ENCODE data around the gene ZNF500. TPM values are rescaled to one million over a fixed set of nuclear protein-coding genes. Genes with fewer than 3 reads are reported as not detected.

The ZNF500 gene
- total RNA-seq, 1 experiment from 2014 or later = 20.1 TPM

DNA sequence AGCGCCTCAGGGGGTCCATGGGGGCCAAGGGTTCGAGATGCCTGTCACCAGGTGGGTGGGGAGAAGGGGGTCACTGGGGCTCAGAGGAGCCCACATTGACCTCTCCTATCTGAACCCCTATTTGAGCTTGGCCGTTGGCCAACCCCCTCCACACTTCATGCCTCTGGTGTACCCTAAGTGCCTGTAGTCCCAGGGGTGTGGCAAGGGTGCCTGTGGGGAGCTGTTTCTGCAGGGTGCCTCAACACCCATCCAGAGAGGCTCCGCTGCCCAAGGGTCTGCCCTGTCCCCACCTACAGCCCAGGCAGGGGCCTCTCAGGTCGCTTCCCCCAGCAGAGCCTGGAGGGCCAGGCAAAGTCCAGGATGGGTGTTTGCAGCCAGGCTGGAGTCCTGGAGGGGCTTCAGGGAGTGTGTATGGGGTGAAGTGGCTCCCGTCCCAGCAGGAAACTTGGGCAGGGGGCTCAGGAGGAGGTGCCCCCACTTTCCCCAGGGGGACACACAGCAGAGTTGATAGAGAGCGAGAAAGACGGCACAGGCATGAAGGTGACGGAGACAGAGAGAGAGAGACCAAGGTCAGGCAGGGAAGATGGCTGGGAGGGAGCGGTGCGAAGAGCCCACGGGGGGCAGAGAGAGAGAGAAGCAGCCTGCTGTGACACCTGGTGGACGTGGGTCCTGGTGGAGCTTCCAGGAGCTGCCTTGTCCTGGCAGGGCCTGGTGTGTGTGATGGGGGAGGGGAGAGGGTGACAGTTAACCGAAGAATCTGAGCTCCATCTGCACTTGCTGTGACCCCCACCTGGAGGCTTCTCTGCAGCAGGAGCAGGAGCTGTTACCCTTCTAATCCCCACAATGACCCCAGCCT is 20.9 kb upstream of the ZNF500 start, which contains the start of gene SEPTIN12:
Gene SEPTIN12 (minus strand): TSS at position 719 of the 856 bp plus-strand sequence. CDS start 700 bp downstream, at position 19.
- TF ChIP-seq CBX3 (IDR thresholded peaks at IDR 0.05; ENCODE audit: low read depth) (no peak), FOSL1 (IDR thresholded peaks at IDR 0.05; ENCODE audit: low read depth) (no peak)
- H2AFZ ChIP-seq (ENCODE audit: low read depth, low read length, poor library complexity, severe bottlenecking) = no peak within 1 kb of the TSS
- CTCF ChIA-PET = no interaction called here

DNA sequence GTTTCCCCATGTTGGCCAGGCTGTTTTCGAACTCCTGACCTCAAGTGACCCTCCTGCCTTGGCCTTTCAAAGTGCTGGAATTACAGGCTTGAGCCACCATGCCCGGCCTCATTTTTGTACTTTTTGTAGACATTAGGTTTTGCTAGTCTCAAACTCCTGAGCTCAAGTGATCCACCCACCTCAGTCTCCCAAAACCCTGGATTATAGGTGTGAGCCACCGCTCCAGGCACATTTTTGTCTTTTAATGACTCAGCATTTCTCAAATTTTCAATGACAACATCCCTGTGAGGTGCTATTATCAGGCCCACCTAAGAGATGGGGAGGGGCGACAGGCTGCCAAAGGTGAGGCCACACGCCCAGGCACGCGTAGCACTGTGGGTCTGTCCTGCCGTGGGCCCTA is 20.1 kb upstream of the ZNF500 start:
- no peak overlapping the region for H3K4me3 ChIP-seq (replicated peaks in 1 of 2; ENCODE audit: low read depth in 1 of 2, low read length in 2 of 2)
- H3K27me3 ChIP-seq (ENCODE audit: insufficient read depth, low read length) = no peaks in the 10 kb centered on the region
- H3K9me2 ChIP-seq (ENCODE audit: insufficient read depth) = no peaks in the 10 kb centered on the region
- RAD21 ChIA-PET (ENCODE audit: low non-redundant PET in 1 of 2, low total read pairs in 2 of 2, uncharacterized antibody in 2 of 2, unreplicated experiment in 2 of 2) = no interaction called here
- no peaks in the 10 kb centered on the region for H3K79me2 ChIP-seq (ENCODE audit: insufficient read depth, low read length)
- no TSS peak for BruUV-seq (replicated peaks)
- H4K20me1 ChIP-seq (ENCODE audit: insufficient read depth) = no peaks in the 10 kb centered on the region
- DNase-seq (ENCODE audit: low read depth, low spot score) (no peak), ATAC-seq (no peak)
- POLR2A ChIA-PET = no interaction called here
- H3K9me3 ChIP-seq (ENCODE audit: control insufficient read depth in 1 of 2, insufficient read depth in 1 of 2, low read depth in 1 of 2, low read length in 2 of 2) = no peaks in the 10 kb centered on the region
- no peak overlapping the region for H3K4me2 ChIP-seq (ENCODE audit: low read length)
- no peak overlapping the region for H3K9ac ChIP-seq (ENCODE audit: low read length)
- H3K27ac ChIP-seq (ENCODE audit: low read depth, low read length) = no peak overlapping the region
- no peaks in the 10 kb centered on the region for H3K36me3 ChIP-seq (ENCODE audit: control insufficient read depth in 1 of 2, insufficient read depth in 2 of 2, low read length in 2 of 2)
- H3K4me1 ChIP-seq (ENCODE audit: control insufficient read depth in 1 of 2, insufficient read depth in 2 of 2, low read length in 2 of 2) = peaks cover 5 to 7% of the 10 kb centered on the region in 2 experiments
- intact Hi-C loops (cut with micrococcal nuclease) = no loop called here
- H2AFZ ChIP-seq (ENCODE audit: low read depth, low read length, poor library complexity, severe bottlenecking) = no peak overlapping the region
- TF ChIP-seq, protein P1, sequence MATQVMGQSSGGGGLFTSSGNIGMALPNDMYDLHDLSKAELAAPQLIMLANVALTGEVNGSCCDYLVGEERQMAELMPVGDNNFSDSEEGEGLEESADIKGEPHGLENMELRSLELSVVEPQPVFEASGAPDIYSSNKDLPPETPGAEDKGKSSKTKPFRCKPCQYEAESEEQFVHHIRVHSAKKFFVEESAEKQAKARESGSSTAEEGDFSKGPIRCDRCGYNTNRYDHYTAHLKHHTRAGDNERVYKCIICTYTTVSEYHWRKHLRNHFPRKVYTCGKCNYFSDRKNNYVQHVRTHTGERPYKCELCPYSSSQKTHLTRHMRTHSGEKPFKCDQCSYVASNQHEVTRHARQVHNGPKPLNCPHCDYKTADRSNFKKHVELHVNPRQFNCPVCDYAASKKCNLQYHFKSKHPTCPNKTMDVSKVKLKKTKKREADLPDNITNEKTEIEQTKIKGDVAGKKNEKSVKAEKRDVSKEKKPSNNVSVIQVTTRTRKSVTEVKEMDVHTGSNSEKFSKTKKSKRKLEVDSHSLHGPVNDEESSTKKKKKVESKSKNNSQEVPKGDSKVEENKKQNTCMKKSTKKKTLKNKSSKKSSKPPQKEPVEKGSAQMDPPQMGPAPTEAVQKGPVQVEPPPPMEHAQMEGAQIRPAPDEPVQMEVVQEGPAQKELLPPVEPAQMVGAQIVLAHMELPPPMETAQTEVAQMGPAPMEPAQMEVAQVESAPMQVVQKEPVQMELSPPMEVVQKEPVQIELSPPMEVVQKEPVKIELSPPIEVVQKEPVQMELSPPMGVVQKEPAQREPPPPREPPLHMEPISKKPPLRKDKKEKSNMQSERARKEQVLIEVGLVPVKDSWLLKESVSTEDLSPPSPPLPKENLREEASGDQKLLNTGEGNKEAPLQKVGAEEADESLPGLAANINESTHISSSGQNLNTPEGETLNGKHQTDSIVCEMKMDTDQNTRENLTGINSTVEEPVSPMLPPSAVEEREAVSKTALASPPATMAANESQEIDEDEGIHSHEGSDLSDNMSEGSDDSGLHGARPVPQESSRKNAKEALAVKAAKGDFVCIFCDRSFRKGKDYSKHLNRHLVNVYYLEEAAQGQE (IDR thresholded peaks at IDR 0.05; ENCODE audit: low read depth) = no peak
- TF ChIP-seq POLR2AphosphoS5 (IDR thresholded peaks at IDR 0.05; ENCODE audit: low read depth, low read length) = no peak
- TF ChIP-seq EZH2phosphoT487 (IDR thresholded peaks at IDR 0.05; ENCODE audit: borderline replicate concordance) = no peak
- no peak for TF ChIP-seq EGR1 (IDR thresholded peaks at IDR 0.05; ENCODE audit: low read depth)
- TF ChIP-seq SRF (IDR thresholded peaks at IDR 0.05; ENCODE audit: low read depth) = no peak
- TF ChIP-seq, protein P2, sequence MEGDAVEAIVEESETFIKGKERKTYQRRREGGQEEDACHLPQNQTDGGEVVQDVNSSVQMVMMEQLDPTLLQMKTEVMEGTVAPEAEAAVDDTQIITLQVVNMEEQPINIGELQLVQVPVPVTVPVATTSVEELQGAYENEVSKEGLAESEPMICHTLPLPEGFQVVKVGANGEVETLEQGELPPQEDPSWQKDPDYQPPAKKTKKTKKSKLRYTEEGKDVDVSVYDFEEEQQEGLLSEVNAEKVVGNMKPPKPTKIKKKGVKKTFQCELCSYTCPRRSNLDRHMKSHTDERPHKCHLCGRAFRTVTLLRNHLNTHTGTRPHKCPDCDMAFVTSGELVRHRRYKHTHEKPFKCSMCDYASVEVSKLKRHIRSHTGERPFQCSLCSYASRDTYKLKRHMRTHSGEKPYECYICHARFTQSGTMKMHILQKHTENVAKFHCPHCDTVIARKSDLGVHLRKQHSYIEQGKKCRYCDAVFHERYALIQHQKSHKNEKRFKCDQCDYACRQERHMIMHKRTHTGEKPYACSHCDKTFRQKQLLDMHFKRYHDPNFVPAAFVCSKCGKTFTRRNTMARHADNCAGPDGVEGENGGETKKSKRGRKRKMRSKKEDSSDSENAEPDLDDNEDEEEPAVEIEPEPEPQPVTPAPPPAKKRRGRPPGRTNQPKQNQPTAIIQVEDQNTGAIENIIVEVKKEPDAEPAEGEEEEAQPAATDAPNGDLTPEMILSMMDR (IDR thresholded peaks at IDR 0.05 in 2 of 3, conservative IDR thresholded peaks at IDR 0.05 in 1 of 3; ENCODE audit: borderline replicate concordance in 1 of 3, insufficient read depth in 1 of 3, low read depth in 2 of 3, low read length in 2 of 3) = no peak
- TF ChIP-seq, protein P3, sequence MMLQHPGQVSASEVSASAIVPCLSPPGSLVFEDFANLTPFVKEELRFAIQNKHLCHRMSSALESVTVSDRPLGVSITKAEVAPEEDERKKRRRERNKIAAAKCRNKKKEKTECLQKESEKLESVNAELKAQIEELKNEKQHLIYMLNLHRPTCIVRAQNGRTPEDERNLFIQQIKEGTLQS (IDR thresholded peaks at IDR 0.05) = no peak
- no peak for TF ChIP-seq CBX3 (IDR thresholded peaks at IDR 0.05; ENCODE audit: low read depth)
- TF ChIP-seq ZNF274 (IDR thresholded peaks at IDR 0.05; ENCODE audit: low read depth, low read length) = no peak
- no peak for TF ChIP-seq RAD21 (IDR thresholded peaks at IDR 0.05; ENCODE audit: low read depth)
- TF ChIP-seq EZH2 (IDR thresholded peaks at IDR 0.05) = no peak
- CTCF ChIA-PET = no interaction called here

More for the DNA sequence above, 20.9 kb upstream of the ZNF500 start, which contains the start of gene SEPTIN12:
- ChIA-PET POLR2A (no interaction called here), RAD21 (ENCODE audit: low non-redundant PET in 1 of 2, low total read pairs in 2 of 2, uncharacterized antibody in 2 of 2, unreplicated experiment in 2 of 2) (no interaction called here)
- no TSS peak for BruUV-seq (replicated peaks)
- intact Hi-C loops (cut with micrococcal nuclease) = no loop called here
- no peaks in the 10 kb centered on the region for H3K9me2 ChIP-seq (ENCODE audit: insufficient read depth)
- H3K79me2 ChIP-seq (ENCODE audit: insufficient read depth, low read length) = no peaks in the 10 kb centered on the region
- DNase-seq (ENCODE audit: low read depth, low spot score) (no peak), ATAC-seq (peak; percentile 26; the same call in 1 of the 2 replicates)
- no peak within 1 kb of the TSS for H3K9ac ChIP-seq (ENCODE audit: low read length)
- no peaks in the 10 kb centered on the region for H3K36me3 ChIP-seq (ENCODE audit: control insufficient read depth in 1 of 2, insufficient read depth in 2 of 2, low read length in 2 of 2)
- no peak within 1 kb of the TSS for H3K27ac ChIP-seq (ENCODE audit: low read depth, low read length)
- no peaks in the 10 kb centered on the region for H3K9me3 ChIP-seq (ENCODE audit: control insufficient read depth in 1 of 2, insufficient read depth in 1 of 2, low read depth in 1 of 2, low read length in 2 of 2)
- H4K20me1 ChIP-seq (ENCODE audit: insufficient read depth) = no peaks in the 10 kb centered on the region
- no peak within 1 kb of the TSS for H3K4me2 ChIP-seq (ENCODE audit: low read length)
- H3K4me3 ChIP-seq (replicated peaks in 1 of 2; ENCODE audit: low read depth in 1 of 2, low read length in 2 of 2) = no peak within 1 kb of the TSS
- H3K4me1 ChIP-seq (ENCODE audit: control insufficient read depth in 1 of 2, insufficient read depth in 2 of 2, low read length in 2 of 2) = peaks cover 5 to 7% of the 10 kb centered on the region in 2 experiments
- H3K27me3 ChIP-seq (ENCODE audit: insufficient read depth, low read length) = no peaks in the 10 kb centered on the region
